Stromal cell of bone marrow (primary cell): ENCODE results near the gene TPMT.
A peak's percentile ranks its signal among the peaks of the same experiment; 100 is the strongest.
"Not testable (repeated sequence)": the region's sequence is repeated elsewhere in the genome, so short reads cannot be mapped to it uniquely, and the experiment has no call there.

ENCODE experiments used
- DNase-seq: peaks from one replicate; pipeline ENCODE4 v3.0.0-alpha.2; 2012; ENCODE audit warnings: low read depth

The TPMT gene

DNA sequence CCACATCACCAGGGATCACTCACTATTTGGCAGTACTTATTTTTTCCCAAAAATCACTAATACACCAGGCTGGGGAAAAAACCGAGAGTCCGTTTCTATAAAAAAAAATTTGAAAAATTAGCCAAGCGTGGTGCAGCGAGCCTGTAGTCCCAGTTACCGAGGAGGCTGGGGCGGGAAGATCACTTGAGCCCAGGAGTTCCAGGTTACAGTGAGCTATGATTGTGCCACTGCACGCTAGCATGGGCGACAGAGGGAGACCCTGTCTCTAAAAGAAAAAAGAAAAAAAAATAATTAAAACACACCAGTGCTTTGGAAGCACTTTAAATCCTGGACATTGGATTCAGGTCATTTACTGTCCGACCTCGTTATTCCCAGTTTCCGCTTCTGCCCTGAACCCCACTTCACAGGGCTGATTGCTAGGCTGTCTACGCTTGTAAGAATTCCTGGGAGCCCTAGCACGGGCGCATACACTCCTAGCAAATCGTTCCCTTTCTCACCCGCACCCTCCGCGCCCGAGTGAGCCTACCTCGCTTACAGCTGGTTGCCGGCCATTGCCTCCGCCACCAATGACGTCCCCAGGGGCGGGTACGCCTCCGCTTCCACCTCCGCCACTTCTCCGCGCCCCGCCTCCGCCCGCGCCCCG, at the start of gene TPMT:
TSS of gene TPMT (minus strand) at position 571 of the 643 bp plus-strand sequence. CDS start 5,950 bp downstream, outside the sequence.
- no peak for DNase-seq

DNA sequence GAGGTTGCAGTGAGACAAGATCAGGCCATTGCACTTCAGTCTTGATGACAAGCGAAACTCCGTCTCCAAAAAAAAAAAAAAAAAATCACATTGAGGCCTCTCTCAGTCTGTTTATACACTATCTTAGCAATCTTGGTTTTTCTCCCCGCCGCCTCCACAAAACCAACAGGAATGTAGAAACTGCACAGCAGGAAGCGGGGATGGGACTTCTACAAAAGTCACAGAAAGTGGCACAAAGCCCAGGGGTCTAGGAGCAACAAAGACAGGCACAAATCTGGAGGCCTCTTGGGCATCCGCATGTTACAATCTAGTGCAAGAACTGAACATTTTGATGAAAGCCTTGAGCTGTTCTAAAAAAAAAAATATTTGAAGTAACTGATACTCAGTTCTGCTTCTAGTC, 48.9 kb upstream of the TPMT start:
- no peak for DNase-seq

DNA sequence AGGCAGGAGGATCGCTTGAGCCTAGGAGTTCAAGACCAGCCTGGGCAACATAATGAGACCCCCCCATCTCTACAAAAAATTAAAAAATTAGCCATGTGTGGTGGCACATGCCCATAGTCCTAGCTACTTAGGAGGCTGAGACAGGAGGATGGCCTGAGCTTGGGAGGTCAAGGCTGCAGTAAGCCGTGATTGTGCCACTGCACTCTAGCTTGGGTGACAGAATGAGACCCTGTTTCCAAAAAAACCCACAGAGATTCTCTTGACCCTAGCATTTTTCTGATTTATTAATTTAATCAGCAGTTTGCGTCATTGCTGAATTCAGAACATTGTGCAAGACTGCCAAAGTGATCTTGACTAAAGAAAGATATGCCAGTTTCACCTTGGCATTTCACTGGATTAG, 37.1 kb upstream of the TPMT start:
- DNase-seq = no peak

DNA sequence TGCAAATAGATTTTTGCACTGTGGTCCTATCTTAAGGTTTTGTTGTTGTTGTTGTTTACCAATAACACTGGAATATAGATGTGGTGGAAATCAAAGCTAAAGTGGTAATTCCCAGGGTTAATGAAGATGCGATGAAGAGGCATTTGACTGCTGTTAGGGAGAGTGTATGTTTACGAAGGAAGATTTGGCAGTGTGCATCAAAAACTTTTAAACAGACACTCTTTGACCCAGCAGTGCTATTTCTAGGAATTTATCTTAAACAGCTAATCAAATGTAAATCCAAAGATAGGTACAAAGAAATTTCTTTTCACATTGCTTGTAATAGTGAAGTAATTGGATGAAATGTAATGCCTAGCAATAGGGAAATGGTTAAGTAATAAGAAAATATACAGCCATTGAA, 34.3 kb upstream of the TPMT start:
- DNase-seq = no peak

DNA sequence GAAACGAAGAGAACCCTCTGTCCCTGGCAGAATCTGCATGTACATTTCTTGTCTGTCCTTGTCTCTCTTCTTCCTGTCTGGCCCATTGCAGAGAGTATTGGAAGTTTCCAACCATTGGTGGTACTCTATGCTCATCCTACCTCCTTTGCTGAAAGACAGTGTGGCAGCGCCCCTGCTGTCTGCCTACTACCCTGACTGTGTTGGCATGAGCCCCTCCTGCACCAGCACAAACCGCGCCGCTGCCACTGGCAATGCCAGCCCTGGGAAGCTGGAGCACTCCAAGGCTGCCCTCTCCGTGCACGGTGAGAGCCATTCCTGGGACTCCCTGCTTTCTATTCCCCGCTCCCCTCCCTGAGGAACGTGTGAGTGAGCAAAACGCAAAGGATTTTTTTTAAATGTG, 32.8 kb upstream of the TPMT start:
- no peak for DNase-seq

DNA sequence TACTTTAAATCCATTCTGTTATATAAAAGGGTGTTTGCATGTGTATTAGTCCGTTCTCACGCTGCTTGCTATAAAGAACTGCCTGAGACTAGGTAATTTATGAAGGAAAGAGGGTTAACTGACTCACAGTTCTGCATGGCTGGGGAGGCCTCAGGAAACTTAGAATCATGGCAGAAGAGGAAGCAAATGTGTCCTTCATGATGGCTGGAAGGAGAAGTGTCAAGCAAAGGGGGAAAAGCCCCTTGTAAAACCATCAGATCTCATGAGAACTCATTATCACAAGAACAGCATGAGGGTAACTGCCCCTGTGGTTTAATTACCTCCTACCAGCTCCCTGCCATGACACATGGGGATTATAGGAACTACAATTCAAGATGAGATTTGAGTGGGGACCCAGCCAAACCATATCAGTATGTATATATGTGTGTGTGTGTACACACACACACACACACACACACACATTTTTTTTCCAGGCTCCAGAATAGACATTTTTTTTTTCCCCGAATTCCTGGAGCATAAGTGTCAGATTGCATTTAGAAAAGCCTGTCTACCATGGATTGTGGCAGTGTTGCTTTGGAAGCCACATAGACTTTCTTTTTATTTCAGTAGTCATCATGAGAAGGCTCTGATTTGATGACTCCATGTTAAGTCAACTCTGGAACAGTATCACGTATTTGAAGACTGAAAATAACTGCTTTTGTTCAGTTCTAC, 31.8 kb upstream of the TPMT start:
- DNase-seq = no peak

DNA sequence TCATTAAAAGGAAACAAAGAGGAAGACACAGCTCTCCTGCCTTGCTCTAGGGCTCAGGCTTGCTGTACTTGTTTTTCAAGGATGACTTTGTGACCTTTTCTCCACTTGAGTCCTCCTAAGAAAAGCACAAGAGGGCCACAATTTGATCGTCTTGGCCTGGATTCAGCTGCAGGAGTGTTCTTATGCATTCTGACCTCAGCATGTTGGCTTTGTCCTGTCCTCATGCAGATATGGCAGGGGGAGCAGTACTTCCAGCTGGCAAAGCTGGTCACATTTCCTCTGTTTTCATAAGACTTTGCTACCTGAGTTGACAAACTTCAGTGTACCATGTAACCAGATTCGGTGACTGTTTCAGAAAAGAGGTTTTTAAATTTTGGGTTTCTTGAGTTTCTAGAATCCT, 31.2 kb upstream of the TPMT start:
- no peak for DNase-seq

DNA sequence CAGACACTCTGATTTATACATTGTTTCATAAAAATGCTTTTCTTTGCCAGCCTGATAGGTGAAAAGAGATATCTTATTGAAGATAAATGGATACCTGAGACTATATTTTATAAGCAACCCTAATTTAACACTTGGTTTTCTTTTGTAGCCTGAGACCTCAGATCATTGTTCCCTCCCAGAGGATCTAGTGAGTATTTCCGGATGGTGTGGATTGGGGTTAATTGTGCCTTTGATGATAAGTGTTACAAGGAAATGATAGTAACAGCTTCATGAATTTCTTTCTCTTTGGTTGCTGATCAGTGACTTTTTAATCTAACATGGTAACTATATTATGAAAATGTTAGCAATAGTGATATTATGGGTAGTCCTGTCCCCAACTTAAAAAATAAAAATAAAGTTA, 30.7 kb upstream of the TPMT start:
- no peak for DNase-seq

DNA sequence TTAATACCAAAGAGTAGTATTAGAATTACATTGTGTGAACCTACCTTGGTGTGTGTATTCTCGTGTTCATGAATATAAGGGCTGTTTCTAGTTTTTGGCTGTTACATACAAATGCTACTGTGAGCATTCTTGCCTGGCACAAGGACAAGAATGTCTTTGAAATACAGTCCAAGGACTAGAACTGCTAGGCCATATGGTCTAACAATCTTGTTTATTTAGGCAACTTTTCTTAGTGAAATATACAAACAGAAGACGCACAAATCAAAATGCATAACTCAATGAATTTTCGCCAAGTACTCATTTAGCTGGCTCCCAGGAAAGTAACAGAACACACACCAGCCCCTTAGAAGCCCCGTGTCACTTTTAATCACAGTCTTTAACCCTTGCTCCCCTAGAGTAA, 28.9 kb upstream of the TPMT start:
- DNase-seq = no peak

DNA sequence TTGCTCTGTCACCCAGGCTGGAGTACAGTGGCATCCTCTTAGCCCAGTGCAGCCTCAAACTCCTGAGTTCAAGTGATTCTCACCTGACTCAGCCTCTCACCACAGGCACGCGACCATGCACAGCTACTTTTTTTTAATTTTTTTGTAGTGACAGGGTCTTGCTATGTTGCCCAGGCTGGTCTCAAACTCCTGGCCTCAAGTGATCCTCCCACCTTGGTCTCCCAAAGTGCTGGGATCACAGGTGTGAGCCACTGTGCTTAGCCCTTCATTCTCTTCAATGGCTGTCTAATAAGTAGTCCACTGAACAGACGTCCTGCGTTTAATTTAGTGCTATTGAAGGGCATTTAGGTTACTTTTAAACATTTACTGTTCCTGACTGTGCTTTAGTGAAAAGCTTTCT, 27.7 kb upstream of the TPMT start:
- DNase-seq = no peak

DNA sequence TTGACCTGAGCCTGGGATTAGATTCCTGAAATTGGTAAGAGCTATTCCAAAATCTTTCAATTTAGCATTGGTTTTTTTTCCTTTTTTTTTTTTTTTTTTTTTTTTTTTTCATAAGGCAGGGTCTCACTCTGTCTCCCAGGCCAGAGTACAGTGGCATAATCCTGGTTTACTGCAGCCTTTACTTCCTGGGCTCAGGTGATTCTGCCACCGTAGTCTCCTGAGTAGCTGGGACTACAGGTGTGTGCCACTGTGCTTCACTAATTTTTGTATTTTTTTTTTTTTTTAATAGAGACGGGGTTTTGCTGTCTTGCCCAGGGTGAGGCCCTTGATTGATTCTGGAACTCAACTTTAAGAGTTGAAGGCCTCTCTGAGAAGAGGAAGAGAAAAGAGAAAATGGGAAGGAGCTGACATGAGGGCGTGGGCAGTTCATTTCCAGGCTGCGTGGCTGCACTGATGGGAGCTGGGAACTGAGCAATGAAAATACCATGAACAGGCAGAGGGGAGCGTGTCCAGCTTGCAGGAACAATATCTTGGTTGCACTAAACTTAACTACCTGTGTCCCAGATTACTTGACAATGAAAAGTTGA, 25.0 kb upstream of the TPMT start:
- no peak for DNase-seq

DNA sequence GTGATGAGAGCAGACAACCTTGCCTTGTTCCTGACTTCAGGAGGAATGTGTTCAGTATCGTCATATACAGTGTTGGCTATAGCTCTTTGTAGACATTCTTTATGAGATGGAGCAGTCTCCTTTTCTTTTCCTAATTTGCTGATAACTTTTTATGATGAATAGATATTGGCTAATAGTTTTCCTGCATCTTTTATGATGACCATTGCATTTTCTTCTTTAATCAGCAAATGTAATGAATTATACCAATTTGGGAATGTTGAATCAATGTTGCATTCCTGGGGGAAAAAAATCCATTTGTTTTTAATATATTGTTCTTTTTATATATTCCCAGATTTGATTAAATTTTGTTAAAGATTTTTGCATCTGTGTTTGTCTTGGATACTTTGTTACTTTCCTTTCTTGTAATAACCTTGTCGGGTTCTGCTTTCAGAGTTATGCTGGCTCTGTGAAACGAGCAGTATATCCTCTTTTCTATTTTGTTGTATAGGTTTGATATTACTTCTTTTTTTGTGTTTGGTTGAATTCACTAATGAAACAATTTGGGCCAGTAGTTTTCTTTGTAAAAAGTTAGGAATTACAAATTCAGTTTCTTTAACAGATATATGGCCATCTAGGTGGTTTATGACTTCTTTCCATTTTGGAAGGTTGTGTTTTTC, 24.2 kb upstream of the TPMT start:
- DNase-seq = no peak

DNA sequence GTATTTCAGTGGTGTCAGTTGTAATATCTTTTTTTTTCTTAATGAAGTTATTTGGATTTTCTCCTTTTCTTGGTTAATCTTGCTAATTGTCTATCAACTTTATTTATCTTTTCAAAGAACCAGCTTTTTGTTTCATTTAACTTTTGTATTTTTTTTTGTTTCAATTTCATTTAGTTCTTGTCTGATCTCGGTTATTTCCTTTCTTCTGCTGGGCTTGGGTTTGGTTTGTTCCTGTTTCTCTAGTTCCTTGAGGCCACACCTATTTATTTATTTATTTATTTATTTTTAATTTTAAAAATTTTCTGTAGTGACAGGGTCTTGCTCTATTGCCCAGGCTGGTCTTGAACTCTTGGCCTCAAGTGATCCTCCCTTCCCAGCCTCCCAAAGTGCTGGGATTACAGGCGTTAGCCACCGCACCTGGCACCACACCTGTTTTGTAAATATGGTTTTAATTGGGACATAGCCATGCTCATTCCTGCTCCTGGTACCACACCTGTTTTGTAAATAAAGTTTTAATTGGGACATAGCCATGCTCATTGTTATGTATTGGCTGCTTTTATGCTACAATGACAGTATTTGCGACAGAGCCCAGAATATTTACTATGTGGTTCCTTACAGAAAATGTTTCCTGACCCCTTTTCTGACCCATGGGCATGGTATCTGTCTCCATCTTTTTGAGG, 22.5 kb upstream of the TPMT start:
- no peak for DNase-seq

DNA sequence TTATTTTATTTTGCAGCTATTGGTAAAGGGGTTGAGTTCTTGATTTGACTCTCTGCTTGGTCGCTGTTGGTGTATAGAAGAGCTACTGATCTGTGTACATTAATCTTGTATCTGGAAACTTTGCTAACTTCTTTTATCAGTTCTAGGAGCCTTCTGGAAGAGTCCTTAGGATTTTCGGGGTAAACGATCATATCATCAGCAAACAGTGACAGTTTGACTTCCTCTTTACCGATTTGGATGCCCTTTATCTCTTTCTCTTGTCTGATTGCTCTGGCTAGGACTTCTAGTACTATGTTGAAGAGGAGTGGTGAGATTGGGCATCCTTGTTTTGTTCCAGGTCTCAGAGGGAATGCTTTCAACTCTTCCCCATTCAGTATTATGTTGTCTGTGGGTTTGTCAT, 21.3 kb upstream of the TPMT start:
- not testable (repeated sequence) for DNase-seq

DNA sequence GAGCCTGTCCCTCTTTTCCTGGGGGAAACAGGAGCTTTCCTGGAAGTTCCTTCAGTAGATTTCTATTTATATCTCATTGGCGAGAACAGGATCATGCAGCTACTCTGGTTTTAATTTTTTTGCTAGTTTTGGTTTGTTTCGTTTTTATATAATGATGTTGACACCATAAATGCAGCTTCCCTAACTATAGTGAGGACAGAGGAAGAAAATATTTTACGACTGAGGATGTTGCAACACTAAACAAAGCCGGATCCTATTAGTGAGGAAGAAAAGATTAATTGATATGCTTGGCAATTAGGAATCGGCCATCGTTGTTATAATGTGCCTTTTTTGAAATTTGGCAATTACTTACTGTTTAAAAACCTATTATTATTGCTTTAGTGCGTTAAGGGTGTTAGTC, 17.0 kb upstream of the TPMT start:
- no peak for DNase-seq

DNA sequence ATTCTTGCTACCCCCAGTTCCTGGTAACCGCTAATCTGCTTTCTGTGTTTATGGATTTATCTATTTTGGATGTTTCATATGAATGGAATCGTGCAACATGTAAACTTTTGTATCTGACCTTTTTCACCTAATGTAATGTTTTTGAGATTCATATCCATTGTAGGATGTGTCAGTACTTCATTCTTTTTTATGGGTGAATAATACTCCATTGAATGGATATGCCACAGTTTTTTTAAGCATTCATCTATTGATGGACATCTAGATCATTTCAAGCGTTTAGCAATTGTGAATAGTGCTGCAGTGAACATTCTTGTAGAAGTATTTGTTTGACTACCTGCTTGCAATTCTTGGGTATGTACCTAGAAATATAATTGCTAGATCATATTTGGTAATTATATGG, 13.4 kb upstream of the TPMT start:
- no peak for DNase-seq

DNA sequence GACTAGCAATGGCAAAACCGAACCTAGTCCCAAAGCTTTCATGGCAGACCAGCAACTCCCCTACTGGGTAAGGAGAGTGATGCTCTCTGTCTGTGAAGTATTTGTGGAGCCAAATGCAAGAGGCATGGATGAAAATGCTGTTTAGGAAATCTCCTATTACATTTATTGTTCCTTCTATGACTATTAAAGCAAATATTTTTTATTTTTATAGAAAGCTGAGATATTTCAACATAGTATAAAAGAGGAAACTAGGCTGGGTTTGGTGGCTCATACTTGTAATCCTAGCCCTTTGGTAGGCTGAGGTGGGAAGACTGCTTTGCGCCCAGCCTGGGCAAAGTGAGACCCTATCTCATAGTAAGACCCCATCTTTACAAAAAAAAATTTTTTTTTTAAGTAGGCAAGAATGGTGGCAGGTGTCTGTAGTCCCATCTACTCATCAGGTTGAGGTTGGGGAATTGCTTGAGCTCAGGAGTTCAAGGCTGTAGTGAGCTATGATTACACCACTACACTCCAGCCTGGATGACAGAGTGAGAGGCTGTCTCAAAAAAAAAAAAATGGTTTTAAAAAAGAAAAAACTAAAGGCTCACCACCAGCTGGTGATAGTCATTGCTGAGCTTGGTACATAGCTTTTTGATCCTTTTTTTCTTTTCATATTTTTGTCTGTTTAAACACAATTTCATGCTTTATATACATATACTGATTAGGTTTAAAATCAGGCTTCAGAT, 11.6 kb upstream of the TPMT start:
- peak; percentile 65 for DNase-seq

DNA sequence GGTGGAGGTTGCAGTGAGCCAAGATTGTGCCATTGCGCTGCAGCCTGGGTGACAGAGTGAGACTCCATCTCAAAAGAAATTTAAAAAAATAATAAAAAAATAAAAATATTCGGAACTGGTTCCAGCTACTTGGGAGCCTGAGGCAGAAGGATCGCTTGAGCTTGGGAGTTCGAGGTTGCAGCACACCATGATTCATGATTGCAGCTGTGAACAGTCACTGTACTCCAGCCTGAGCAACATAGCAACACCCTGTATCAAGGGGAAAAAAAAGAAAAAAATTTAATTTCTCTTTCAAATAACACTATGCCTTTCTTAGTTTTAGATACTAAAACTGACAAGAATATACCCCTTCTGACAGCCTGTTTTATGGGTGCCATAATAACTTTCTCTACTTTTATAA, 10.9 kb upstream of the TPMT start:
- no peak for DNase-seq

DNA sequence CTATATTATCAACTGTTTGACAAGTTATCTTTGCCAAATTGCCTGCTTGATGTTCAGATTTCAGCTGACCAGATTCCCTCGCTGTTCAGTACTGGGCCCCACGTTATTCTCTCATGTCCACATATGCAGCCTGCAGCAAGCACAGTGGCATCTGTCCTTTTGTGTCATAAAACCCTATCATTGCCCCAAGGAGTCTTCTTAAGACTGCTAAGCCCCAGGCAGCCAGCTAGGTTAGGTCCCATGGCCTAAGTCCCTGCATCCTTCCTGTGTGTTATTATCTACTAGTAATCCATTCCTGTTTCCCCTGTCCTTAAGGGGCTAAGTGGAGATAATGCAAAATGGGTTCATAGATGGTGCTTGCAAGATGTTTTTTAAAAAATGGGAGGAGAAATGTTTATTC, 7.5 kb upstream of the TPMT start:
- DNase-seq = no peak

DNA sequence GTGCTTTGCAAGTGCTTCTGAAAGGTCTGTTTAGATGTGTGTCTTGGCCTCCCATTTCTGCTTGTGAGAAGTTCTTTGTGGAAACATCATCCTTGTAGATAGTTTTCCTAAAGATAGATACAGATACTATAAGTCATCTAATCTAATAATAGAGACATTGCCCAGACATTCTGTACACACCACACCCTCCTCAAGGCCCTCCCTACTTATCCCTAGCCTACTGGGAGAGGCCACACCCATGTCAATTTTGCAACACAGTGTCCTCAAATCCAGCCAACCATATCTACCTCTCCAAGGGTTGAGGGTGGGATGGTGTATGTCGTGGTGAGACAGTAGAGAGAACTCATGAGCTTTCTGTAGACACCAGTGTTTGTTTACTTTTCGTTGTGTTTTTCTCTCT, 6.6 kb upstream of the TPMT start:
- DNase-seq = no peak

DNA sequence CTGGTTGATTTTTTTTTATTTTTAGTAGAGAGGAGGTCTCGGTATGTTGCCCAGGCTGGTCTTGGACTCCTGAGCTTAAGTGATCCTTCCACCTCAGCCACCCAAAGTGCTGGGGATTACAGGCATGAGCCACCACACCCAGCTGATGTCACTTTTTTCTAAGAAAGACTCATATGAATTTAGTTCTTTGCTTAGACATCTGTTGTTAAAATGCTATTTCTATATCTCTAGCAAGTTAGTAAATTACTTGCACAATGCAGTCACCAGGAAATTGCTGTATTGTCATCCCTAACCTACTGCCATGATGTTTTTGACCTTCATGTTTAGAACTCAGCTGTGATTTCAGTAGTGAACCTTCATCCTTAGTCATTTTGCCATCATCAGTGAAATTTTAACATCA, 6.0 kb upstream of the TPMT start:
- DNase-seq = no peak

DNA sequence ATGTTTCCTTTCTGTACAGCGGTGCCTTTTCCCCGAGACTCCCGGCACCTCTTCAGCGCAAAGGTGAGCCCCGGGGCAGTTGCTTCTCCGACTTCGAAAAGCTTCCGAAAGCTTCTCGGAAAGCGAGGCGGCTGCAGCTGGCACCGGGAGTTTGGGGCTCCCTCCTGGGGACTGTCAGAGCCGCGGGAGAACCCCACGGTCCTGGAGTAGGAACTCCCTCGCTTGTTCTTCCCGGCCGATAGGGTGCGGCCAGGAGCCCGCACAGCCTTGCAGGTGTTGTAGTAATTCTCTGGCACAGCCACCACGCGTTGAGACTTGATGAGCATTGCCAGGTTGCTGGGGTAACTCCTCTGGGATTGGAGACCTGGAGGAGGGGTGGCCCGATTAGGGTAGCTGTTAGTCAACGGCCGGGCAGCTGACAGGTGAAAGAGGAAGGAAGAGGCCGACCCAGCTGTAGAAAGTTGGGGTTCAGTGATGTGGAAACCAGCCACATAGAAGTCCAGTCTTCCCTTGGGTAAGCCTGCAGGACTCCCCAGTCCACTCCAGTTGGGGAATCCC, 1.1 kb upstream of the TPMT start:
- no peak for DNase-seq
